ENCODE data around the gene LINC01488.

GRCh38 chr11:69479591-69480271 is 1.7 kb upstream of the LINC01488 start:
- TF ChIP-seq, protein P1, sequence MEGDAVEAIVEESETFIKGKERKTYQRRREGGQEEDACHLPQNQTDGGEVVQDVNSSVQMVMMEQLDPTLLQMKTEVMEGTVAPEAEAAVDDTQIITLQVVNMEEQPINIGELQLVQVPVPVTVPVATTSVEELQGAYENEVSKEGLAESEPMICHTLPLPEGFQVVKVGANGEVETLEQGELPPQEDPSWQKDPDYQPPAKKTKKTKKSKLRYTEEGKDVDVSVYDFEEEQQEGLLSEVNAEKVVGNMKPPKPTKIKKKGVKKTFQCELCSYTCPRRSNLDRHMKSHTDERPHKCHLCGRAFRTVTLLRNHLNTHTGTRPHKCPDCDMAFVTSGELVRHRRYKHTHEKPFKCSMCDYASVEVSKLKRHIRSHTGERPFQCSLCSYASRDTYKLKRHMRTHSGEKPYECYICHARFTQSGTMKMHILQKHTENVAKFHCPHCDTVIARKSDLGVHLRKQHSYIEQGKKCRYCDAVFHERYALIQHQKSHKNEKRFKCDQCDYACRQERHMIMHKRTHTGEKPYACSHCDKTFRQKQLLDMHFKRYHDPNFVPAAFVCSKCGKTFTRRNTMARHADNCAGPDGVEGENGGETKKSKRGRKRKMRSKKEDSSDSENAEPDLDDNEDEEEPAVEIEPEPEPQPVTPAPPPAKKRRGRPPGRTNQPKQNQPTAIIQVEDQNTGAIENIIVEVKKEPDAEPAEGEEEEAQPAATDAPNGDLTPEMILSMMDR (conservative IDR thresholded peaks at IDR 0.05; ENCODE audit: low read depth in 2 of 2), result no peak
- no peak for TF ChIP-seq JUNB (IDR thresholded peaks at IDR 0.05; ENCODE audit: unreplicated experiment)
- TF ChIP-seq EZH2 (IDR thresholded peaks at IDR 0.05; ENCODE audit: low read depth, unreplicated experiment), result no peak
- no peak for TF ChIP-seq POLR2AphosphoS5 (IDR thresholded peaks at IDR 0.05; ENCODE audit: low read depth)
- TF ChIP-seq EZH2phosphoT487 (IDR thresholded peaks at IDR 0.05; ENCODE audit: unreplicated experiment), result no peak
